ENCODE results near the gene ZNF506. TPM values are rescaled to one million over a fixed set of nuclear protein-coding genes. Genes with fewer than 3 reads are reported as not detected.
"Not testable (repeated sequence)": the region's sequence is repeated elsewhere in the genome, so short reads cannot be mapped to it uniquely, and the experiment has no call there.

ZNF506 gene
- total RNA-seq, 3 donors from 2014 or later: 35.2 to 57.8 (median 41.0) TPM

DNA sequence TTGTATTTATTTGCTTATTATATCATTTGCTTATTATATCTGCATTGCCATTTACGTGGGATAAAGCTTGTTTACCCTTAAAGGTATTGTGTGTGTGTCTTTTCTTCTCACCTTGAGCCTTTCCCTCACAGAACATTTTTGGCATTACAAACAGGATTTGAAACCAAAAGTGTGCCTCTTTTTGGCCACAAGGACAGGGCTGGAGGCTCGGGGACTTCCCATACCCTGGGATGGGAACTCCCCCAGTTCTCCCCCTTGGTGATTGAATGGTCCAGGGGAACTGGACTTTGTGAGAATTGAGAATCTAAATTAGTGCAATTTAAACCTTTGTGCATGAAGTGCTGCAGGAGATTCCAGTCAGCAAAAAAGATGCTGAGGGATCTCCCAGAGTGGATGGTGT, 2.4 kb upstream of the ZNF506 start:
- no peak overlapping the region for H3K27ac ChIP-seq
- intact Hi-C loops (cut with DNase I; ENCODE audit: low total_unique reads): no loop called here
- H3K36me3 ChIP-seq: no peaks in the 10 kb centered on the region
- DNase-seq (ENCODE audit: low spot score in 2 of 2): no peak
- H3K27me3 ChIP-seq: no peaks in the 10 kb centered on the region
- H3K4me3 ChIP-seq: no peak overlapping the region
- peaks cover 0 to 3% of the 10 kb centered on the region in 2 donors for H3K9me3 ChIP-seq
- TF ChIP-seq POLR2A (IDR thresholded peaks at IDR 0.05) (no peak), POLR2AphosphoS5 (IDR thresholded peaks at IDR 0.05) (no peak)
- TF ChIP-seq, protein P1, sequence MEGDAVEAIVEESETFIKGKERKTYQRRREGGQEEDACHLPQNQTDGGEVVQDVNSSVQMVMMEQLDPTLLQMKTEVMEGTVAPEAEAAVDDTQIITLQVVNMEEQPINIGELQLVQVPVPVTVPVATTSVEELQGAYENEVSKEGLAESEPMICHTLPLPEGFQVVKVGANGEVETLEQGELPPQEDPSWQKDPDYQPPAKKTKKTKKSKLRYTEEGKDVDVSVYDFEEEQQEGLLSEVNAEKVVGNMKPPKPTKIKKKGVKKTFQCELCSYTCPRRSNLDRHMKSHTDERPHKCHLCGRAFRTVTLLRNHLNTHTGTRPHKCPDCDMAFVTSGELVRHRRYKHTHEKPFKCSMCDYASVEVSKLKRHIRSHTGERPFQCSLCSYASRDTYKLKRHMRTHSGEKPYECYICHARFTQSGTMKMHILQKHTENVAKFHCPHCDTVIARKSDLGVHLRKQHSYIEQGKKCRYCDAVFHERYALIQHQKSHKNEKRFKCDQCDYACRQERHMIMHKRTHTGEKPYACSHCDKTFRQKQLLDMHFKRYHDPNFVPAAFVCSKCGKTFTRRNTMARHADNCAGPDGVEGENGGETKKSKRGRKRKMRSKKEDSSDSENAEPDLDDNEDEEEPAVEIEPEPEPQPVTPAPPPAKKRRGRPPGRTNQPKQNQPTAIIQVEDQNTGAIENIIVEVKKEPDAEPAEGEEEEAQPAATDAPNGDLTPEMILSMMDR (IDR thresholded peaks at IDR 0.05): no peak
- H3K4me1 ChIP-seq: no peaks in the 10 kb centered on the region

DNA sequence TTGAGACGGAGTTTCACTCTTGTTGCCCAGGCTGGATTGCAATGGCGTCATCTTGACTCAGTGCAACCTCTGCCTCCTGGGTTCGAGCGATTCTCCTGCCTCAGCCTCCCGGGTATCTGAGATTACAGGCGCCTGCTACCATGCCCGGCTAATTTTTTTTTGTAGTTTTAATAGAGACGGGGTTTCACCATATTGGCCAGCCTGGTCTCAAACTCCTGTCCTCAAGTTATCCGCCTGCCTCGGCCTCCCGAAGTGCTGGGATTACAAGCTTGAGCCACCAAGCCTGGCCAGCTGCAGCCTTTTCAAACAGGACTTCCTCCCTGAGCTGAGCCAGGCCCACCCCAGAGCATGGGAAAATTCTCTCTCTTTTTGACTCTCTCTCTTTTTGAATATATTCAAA, 426 bp upstream of the ZNF506 start:
- H3K4me3 ChIP-seq: peak overlapping the region; percentile 69 to 85 (median 70)
- H3K4me1 ChIP-seq; intact Hi-C loops (cut with DNase I; ENCODE audit: low total_unique reads); H3K9me3 ChIP-seq; H3K27me3 ChIP-seq; DNase-seq (ENCODE audit: low spot score in 2 of 2); H3K36me3 ChIP-seq: not testable (repeated sequence)
- H3K27ac ChIP-seq: peak overlapping the region; percentile 78 to 96

DNA sequence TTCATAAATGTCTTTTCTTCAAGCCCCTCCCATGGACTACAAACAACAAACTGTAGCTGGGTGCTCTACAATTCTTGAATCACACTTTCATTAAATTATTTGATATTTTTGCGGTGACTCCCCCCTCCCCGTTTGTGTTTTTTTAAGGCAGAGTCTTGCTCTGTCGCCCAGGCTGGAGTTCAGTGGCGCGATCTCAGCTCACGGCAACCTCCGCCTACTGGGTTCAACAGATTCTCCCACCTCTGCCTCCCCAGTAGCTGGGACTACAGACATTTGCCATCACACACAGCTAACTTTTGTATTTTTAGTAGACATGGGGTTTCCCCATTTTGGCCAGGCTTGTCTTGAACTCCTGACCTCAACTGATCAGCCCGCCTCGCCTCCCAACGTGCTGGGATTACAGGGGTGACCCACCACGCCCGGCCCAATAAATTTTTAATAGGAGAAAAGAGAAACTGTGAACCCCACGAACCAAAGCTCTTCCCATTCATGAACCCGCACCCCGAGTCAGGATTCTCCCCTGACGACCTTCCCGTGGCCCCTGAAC, 703 bp downstream of the ZNF506 start:
- peak overlapping the region; percentile 96 to 97 for H3K27ac ChIP-seq
- peak overlapping the region; percentile 69 to 85 (median 70) for H3K4me3 ChIP-seq
- intact Hi-C loops (cut with DNase I; ENCODE audit: low total_unique reads): no loop called here
- H3K9me3 ChIP-seq: no peaks in the 10 kb centered on the region
- no peak for DNase-seq (ENCODE audit: low spot score in 2 of 2)
- no peaks in the 10 kb centered on the region for H3K4me1 ChIP-seq
- H3K27me3 ChIP-seq: no peaks in the 10 kb centered on the region
- no peaks in the 10 kb centered on the region for H3K36me3 ChIP-seq
- TF ChIP-seq, protein P1 (IDR thresholded peaks at IDR 0.05): no peak
- TF ChIP-seq POLR2A (IDR thresholded peaks at IDR 0.05) (no peak), POLR2AphosphoS5 (IDR thresholded peaks at IDR 0.05) (no peak)

DNA sequence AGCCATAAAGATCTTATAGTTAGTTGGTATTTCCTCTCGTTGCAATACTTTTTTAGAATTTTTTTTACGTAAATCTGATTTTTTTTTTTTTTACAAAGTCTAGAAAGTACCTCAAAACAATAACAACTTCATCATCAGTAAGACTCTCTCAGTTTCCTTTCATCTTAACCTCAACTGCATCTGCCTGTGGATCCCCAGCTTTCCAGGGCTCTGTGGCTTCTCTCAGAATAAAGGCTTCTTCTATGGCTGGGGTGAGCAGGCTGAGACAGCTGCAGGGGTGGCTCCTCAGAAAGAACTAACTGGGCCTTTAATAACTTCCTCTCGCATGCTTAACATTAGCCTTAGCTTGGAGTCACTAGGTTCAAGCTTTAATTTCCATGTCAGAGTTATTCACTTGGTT, 4.2 kb downstream of the ZNF506 start:
- Histone ChIP-seq H3K27ac (no peak overlapping the region), H3K36me3 (no peaks in the 10 kb centered on the region), H3K4me3 (no peak overlapping the region), H3K9me3 (no peaks in the 10 kb centered on the region), H3K4me1 (no peaks in the 10 kb centered on the region), H3K27me3 (no peaks in the 10 kb centered on the region)
- intact Hi-C loops (cut with DNase I; ENCODE audit: low total_unique reads): no loop called here
- TF ChIP-seq, protein P1 (IDR thresholded peaks at IDR 0.05): no peak
- TF ChIP-seq POLR2A (IDR thresholded peaks at IDR 0.05): no peak
- TF ChIP-seq POLR2AphosphoS5 (IDR thresholded peaks at IDR 0.05): no peak
- DNase-seq (ENCODE audit: low spot score in 2 of 2): no peak

DNA sequence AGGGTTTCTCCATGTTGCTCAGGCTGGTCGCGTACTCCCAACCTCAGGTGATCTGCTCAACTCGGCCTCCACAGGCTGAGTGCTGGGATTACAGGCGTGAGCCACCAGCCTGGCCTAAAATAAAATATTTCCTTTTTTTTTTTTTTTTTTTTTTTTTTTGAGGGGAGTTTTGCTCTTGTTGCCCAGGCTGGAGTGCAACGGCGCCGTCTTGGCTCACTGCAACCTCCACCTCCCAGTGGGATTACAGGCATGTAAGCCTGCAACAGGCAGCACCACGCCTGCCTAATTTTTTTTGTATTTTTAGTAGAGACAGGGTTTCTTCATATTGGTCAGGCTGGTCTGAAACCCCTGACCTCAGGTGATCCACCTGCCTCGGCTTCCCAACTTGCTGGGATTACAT, 4.9 kb downstream of the ZNF506 start:
- Histone ChIP-seq H3K9me3 (no peaks in the 10 kb centered on the region), H3K36me3 (no peaks in the 10 kb centered on the region), H3K4me1 (no peaks in the 10 kb centered on the region), H3K27me3 (no peaks in the 10 kb centered on the region), H3K4me3 (no peak overlapping the region), H3K27ac (no peak overlapping the region)
- intact Hi-C loops (cut with DNase I; ENCODE audit: low total_unique reads): no loop called here
- TF ChIP-seq POLR2AphosphoS5 (IDR thresholded peaks at IDR 0.05) (no peak), POLR2A (IDR thresholded peaks at IDR 0.05) (no peak)
- TF ChIP-seq, protein P1 (IDR thresholded peaks at IDR 0.05): no peak
- no peak for DNase-seq (ENCODE audit: low spot score in 2 of 2)

DNA sequence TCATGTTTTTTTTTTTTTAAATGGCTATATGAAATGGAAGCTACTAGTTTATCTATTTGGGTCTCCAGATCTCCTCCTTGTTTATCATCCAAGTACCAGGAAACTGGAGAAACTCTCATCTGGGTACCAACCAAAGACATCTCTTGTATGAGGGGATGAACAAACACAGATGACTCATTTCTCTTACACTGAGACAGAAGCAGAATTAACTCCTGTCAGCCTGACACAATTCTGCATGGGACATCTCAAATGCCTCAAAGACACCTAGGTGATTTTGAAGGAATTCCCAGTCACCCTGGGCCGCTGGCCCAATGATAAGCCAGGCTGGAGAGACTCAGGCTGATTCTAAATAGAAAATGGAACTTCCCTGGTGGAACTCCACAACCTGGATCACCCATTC, 9.6 kb downstream of the ZNF506 start:
- DNase-seq (ENCODE audit: low spot score in 2 of 2); H3K27ac ChIP-seq; H3K9me3 ChIP-seq; H3K4me1 ChIP-seq; H3K36me3 ChIP-seq; H3K4me3 ChIP-seq; intact Hi-C loops (cut with DNase I; ENCODE audit: low total_unique reads); H3K27me3 ChIP-seq: not testable (repeated sequence)

Data from breast epithelium (tissue), 4 donors.